ENCODE measurements around the gene THAP2.

THAP2 gene

GRCh38 chr12:71703206-71703605 lies 39.1 kb downstream of the THAP2 start:
- no peak for DNase-seq

DNA sequence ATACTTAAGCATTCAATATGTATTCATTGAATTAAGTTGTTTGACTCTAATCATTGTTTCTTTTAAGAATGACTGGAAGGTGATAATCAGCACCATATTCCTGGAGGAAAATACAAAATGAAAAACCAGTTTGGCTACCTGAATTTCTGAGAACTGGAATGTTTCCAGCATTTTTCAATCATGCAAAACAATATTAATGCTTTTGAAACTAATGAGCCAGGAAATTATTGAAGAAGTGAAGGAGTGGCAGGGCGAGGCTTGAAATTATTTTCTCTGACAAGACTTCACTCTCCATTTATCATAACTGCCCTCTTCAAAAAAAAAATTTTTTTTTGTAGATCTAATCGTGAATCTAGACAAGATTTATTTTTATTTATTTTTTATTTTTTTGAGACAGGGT lies 40.8 kb downstream of the THAP2 start:
- no peak for DNase-seq

GRCh38 chr12:71708658-71709057 lies 44.6 kb downstream of the THAP2 start:
- DNase-seq, result no peak

- DNase-seq, result peak; percentile 85
These were observed 46.4 kb downstream of the THAP2 start for GRCh38 chr12:71710276-71711125.

DNA sequence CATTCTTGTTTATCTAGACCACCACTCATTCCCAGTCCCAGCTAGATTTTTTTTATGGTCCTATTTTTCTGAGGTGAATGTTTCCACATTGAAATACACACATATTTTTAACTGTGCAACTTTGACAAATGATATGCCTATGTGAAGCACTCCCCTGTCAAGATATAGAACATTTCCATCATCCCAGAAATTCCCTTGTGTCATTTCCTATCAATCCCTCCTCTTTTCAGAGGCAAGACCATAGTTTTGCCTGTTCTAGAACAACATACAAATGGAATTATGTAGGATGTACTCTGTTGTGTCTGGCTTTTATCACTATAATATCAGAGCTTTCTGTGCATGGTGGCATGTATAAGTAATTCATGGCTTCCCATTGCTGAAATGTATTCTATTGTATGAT lies 54.5 kb downstream of the THAP2 start:
- DNase-seq, result no peak

DNA sequence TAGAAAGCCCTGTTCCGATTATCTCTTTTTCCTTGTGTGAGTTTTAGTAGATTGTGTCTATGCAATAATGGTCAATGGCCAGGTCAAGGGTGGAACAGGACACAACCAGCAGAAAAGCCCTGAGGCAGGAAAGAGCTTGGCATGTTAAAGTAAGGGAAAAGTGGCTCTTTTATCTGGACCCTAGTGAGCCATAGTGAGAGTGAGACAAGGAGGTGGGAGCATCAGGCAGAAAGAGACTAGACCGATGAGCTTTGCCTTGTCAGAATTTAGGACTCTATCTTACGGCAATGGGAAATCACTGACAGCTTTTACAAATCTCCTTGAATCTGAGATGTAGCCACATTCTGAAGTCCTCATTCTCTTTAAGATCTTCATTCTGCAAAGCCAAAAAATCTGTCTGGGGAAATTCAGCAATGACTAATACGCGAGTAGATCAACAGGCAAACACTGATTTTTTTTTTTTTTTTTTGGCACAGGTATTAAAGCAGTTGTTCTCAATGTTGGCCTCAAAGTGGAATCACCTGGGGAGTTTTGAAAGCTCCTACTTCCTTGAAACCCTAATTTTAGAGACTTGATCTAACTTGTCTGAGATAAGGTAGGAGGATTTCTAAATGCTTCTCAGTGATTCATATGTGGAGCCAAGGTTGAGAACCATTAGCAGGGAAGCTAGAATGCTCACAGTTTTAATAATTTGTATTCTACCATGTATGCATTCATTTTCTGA lies 55.7 kb downstream of the THAP2 start:
- no peak for DNase-seq

- DNase-seq, result no peak
These were observed 57.8 kb downstream of the THAP2 start for GRCh38 chr12:71721783-71722505.

DNA sequence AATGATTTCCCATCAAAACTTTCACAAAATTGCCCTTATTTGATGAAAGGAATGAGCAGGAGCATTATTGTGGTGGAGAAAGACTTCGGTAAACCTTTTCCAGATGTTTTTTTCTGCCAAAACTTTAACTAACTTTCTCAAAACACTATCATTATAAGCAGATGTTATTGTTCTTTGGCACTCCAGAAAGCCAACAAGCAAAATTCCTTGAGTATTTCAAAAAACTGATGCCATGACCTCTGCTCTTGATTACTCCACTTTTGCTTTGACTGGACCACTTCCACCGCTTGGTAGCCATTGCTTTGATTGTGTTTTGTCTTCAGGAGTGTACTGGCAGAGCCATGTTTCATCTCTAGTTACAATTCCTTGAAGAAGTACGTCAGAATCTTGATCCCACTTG lies 60.9 kb downstream of the THAP2 start:
- peak; percentile 70 for DNase-seq

GRCh38 chr12:71726548-71726947 lies 62.4 kb downstream of the THAP2 start:
- no peak for DNase-seq

DNA sequence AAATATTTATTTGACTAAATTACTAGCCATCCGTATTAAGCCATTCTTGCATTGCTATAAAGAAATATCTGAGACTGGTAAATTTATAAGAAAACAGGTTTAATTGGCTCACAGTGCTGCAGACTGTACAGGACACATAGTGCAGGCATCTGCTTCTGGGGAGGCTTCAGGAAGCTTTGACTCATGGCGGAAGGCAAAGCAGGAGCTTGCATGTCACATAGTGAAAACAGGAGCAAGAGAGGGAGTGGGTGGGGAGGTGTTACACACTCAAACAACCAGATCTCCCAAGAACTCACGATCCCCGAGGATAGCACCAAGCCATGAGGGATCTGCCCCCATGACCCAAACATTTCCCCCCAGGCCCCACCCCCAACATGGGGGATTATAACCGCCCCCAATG lies 63.9 kb downstream of the THAP2 start:
- DNase-seq, result no peak

Measured in fibroblast of skin of scalp (primary cell).